ENCODE results near the gene PAM.
"Not testable (repeated sequence)": the region's sequence is repeated elsewhere in the genome, so short reads cannot be mapped to it uniquely, and the experiment has no call there.

Gene PAM

DNA sequence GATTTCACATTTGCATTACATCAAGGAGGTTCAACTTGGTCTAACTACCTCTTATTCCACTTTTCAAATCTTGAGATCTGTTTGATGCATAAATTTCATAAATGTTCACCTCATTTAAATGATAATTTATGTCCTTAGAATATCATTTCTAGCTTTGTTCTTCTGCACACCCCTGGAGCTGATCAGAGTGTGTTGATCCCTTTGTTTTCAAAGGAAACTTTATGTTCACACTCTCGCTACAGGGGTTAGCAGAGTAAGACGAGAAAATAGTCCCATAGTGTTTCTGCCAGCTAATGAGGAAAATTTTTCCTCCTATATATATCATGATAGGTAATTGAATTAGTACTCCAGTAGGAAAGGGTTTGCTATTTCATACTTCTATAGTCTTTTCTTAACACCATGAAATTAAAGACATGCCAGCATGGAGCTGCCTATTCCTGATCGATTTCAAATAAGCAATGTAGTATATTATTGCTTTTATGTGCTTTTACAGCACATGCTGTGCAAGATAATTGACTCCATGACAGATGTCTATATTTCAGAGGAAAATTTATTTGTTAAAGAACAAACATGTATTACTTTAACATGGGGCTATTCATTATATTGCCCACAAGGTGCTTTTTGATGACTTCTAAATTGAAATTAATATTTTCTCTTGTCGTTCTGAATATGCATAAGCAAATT, 4.8 kb upstream of the PAM start:
- TF ChIP-seq, protein P1, sequence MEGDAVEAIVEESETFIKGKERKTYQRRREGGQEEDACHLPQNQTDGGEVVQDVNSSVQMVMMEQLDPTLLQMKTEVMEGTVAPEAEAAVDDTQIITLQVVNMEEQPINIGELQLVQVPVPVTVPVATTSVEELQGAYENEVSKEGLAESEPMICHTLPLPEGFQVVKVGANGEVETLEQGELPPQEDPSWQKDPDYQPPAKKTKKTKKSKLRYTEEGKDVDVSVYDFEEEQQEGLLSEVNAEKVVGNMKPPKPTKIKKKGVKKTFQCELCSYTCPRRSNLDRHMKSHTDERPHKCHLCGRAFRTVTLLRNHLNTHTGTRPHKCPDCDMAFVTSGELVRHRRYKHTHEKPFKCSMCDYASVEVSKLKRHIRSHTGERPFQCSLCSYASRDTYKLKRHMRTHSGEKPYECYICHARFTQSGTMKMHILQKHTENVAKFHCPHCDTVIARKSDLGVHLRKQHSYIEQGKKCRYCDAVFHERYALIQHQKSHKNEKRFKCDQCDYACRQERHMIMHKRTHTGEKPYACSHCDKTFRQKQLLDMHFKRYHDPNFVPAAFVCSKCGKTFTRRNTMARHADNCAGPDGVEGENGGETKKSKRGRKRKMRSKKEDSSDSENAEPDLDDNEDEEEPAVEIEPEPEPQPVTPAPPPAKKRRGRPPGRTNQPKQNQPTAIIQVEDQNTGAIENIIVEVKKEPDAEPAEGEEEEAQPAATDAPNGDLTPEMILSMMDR (IDR thresholded peaks at IDR 0.05; ENCODE audit: borderline replicate concordance, insufficient read depth, low read depth, low read length) = no peak
- H3K4me3 ChIP-seq (ENCODE audit: low read depth, low read length) = no peak overlapping the region

DNA sequence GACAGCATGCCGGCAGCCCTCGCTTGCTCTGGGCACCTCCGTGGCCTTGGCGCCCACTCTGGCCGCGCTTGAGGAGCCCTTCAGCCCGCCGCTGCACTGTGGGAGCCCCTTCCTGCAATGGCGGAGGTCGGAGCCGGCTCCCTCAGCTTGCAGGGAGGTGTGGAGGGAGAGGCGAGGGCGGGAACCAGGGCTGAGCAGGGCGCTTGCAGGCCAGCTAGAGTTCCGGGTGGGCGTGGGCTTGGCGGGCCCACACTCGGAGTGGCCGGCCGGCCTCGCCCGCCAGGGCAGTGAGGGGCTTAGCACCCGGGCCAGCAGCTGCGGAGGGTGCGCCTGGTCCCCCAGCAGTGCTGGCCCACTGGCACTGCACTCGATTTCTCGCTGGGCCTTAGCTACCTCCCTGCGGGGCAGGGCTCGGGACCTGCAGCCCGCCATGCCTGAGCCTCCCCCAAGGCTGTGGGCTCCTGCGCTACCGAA, 3.2 kb upstream of the PAM start:
- H3K4me3 ChIP-seq (ENCODE audit: low read depth, low read length) = not testable (repeated sequence)

DNA sequence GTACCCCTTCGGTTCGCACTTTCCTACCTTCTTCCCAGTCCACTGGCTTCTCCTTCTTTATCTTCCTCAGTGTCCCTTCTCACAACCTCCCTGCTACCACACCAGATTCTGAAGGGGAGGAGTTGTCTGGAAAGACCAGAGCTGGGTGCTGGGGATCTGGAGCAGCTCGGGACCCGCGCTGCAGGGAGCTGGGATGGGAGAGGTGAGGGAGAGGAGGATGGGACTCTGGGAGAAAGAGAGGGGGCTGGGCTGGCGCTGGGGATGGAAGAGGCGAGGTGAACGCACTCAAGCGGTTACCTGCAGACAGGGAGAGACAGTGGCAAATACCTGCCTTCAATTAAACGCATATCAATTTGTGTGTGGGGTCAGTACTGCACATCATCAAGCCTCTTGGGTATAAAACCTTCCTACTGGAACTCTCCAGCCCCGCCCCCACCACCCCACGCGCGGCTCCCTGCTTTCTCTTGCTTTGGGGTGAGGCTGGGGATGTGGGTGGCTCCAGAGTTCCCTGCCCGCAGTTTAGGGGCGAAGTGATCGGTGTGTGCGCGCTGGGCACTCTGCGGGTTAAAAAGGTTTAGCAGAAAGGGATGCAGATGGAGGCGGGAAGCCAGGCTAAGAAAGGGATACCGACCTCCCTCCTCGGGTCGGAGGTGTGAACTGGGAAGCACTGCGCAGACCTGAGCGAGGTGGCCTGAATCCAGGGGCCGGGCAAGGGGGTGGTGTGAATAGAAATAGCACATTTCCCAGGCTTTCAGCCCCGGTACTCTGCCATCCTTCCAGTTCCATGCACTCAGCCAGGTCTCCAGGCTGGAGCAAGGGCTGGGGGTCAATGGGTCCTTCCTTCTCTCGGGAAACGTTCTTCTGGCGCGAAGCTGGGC, 977 bp upstream of the PAM start:
- peak overlapping the region; percentile 85 for H3K4me3 ChIP-seq (ENCODE audit: low read depth, low read length)
- TF ChIP-seq, protein P1 (IDR thresholded peaks at IDR 0.05; ENCODE audit: borderline replicate concordance, insufficient read depth, low read depth, low read length) = no peak

DNA sequence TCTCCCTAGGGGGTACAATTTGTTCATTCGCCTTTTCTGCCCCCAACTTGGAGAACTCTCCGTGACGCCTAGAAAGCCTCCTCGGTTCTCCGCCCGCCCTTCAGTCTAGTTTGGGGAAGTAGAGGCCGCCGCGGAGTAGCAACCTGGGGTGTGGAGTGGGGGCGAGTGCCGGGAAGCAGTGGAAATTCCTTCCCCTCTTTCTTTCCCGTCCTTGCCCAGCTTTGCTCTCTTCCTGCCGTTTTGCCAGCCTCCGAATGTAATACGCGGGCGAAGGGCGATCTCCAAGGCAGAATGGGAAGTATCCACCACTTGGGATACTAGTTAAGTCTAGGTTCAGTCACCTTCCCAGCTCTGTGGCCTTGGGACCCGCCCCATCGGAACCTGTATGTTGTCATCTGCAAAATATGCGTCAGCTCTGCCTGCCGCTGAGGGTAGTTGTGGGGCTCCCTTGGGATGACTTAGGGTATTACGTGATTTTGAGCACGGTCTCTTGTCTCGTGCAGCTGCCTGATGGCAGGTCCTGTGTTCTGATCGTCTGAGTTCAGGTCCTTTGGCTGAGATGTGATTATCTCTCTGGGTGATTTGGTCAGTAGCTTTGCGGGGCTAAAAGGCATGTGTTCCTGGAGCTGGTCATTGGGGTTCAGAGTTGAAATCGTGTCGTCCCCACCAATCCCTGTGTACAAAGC, 724 bp downstream of the PAM start:
- TF ChIP-seq, protein P1 (IDR thresholded peaks at IDR 0.05; ENCODE audit: borderline replicate concordance, insufficient read depth, low read depth, low read length) = no peak
- H3K4me3 ChIP-seq (ENCODE audit: low read depth, low read length) = peak overlapping the region; percentile 85

DNA sequence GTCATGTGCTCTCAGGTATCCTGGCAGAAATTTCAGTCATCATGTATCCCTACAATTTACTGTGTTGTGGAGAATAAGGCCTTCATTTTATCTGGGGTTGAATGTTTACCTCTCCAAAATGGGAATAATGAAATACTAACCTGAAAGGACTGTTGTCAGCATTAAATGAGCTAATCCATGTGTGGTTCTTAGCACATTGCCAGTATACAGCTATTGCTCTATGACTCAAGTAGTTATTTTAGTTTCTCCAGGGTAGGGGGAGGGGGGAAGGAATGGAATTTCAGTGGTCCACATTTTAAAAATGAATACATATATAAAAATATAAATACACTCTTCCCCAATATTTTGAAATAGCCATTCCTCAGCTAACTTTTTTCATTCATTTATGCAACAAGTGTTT, 3.5 kb downstream of the PAM start:
- no peak overlapping the region for H3K4me3 ChIP-seq (ENCODE audit: low read depth, low read length)
- TF ChIP-seq, protein P1 (IDR thresholded peaks at IDR 0.05; ENCODE audit: borderline replicate concordance, insufficient read depth, low read depth, low read length) = no peak

DNA sequence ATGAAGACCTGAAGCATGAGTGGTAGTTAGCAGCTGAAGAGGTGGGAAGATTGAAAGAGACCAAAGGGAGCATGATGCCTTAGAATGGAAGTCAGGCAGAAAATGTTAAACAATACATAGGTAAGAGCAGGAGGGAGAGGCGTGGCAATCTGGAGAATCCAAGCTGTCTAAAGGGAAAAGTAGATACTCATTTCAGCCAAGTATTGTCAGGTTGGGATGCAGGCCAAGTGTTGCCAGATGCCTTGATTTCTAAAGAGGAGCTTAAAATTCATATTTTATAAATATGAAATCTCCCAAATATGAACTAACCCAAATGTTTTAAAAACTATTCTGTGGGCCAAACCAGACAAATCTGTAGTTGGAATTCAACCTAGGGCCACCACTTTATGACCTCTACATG, 4.2 kb downstream of the PAM start:
- TF ChIP-seq, protein P1 (IDR thresholded peaks at IDR 0.05; ENCODE audit: borderline replicate concordance, insufficient read depth, low read depth, low read length) = no peak
- no peak overlapping the region for H3K4me3 ChIP-seq (ENCODE audit: low read depth, low read length)

DNA sequence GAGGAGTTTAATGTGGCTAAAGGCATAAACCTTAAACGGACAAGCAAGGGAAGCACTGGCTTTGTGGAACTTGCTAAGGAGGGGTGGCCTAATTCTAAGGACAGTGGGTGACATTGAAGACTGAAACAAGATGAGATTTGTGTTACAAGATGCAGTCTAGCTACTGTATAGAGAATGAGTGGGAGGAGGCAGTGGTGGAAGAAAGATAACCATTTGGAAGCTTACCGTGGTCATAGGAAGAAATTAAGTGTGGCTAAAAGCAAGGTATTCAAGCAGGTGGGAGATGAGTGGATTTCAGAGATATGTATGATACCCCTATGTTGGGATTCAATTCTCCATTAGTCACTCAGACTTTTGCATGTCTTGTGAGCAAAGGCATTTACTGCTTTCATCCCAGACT, 4.6 kb downstream of the PAM start:
- TF ChIP-seq, protein P1 (IDR thresholded peaks at IDR 0.05; ENCODE audit: borderline replicate concordance, insufficient read depth, low read depth, low read length) = no peak
- H3K4me3 ChIP-seq (ENCODE audit: low read depth, low read length) = no peak overlapping the region

All from GM12875 (cell line).